Ovary (tissue), 3 donors: Measurements from ENCODE around the gene CLIC3.

ENCODE experiments used
- EP300 ChIP-seq: sonication (generic); formaldehyde crosslinking; IDR thresholded peaks from one replicate; pipeline ENCODE4 v1.6.1; 2017; ENCODE audit warnings: antibody characterized with exemption
- TF ChIP-seq, protein P1 (sequence below), 3 donors: fragments of 450-650 bp in 2 of 3; fragments of 200-600 bp in 1 of 3; IDR thresholded peaks; one replicate each; pipeline versions ENCODE4 v1.5.1 to v1.8.0; 2016 to 2022; ENCODE audit warnings: antibody characterized with exemption in 3 of 3, mild to moderate bottlenecking in 1 of 3
- donor health status: DM: no; HTN: no; CAD: no.

DNA sequence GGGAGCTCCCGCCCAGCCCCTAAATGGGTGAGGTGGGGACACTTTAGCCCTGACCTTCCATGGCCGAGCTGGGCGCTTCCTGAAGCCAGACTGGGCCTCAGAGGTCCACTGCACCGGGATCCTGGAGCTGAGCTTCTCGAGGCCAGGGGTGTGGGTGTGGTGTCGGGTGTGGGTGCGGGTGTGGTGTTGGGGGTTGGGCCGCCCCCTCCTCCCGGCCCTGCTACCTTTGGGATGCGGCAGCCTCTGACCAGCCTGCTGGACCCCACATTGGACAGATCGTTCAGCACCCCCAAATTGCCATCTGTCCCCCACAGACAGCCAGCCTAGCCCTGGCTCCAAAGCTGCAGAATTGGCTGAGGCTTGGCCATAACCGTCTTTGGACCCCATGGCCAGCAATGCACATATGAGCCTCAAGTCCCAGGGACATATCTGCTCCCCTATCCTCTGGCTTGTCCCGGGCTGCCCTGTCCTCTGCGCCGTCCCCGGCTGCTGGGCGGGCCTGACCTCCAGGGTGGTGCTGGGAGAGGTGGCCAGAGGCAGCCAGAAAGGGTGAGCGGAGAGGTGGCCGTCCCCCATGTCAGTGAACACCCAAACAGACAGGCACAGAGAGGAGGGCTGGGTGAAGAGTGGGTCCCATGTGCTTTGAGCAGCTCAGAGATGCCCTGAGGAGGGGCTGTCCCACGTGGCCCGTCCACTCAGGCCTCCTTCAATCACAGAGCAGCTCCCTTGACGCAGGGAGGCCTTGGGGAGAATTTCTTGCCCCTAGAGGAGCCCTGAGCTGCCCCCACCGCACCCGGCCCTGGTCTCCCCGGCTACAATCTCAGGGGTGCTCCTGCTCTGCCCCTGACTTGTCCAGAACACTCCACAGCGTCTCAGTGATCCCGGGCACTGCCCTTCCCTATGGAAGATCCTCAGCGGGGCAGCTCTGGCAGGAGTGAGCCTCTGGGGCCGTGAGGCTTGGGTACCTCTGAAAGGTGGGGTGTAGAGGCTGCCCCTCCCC, 22.4 kb downstream of the CLIC3 start:
- TF ChIP-seq, protein P1, sequence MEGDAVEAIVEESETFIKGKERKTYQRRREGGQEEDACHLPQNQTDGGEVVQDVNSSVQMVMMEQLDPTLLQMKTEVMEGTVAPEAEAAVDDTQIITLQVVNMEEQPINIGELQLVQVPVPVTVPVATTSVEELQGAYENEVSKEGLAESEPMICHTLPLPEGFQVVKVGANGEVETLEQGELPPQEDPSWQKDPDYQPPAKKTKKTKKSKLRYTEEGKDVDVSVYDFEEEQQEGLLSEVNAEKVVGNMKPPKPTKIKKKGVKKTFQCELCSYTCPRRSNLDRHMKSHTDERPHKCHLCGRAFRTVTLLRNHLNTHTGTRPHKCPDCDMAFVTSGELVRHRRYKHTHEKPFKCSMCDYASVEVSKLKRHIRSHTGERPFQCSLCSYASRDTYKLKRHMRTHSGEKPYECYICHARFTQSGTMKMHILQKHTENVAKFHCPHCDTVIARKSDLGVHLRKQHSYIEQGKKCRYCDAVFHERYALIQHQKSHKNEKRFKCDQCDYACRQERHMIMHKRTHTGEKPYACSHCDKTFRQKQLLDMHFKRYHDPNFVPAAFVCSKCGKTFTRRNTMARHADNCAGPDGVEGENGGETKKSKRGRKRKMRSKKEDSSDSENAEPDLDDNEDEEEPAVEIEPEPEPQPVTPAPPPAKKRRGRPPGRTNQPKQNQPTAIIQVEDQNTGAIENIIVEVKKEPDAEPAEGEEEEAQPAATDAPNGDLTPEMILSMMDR (IDR thresholded peaks at IDR 0.05) = no peak
- TF ChIP-seq EP300 = no peak
